Measurements from ENCODE around the gene SH2D3C.

DNA sequence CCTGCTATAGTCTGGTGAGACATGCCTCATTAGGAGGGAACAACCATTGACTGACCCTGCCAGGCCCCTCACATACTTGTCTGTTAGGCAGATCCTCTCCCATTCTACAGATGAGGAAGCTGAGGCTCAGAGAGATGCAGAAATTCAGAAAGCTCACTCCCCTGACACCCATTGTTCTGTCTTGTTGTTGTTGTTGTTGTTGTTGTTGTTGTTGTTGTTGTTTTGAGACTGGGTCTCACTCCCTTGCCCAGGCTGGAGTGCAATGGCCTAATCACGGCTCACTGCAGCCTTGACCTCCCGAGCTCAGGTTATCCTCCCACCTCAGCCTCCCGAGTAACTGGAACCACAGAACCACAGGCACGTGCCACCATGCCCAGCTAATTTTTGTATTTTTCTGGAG lies 84.8 kb downstream of the SH2D3C start:
- TF ChIP-seq CTCF (IDR thresholded peaks at IDR 0.05; ENCODE audit: insufficient read depth, low read depth, low read length): no peak
- no peak for TF ChIP-seq EZH2 (IDR thresholded peaks at IDR 0.05; ENCODE audit: insufficient read depth, low read length)

All from astrocyte (in vitro differentiated cells and primary cell).